Measurements from ENCODE around the gene LAX1. TPM values are rescaled to one million over a fixed set of nuclear protein-coding genes. Genes with fewer than 3 reads are reported as not detected.
A peak's percentile ranks its signal among the peaks of the same experiment; 100 is the strongest.
"Not testable (repeated sequence)": the region's sequence is repeated elsewhere in the genome, so short reads cannot be mapped to it uniquely, and the experiment has no call there.

LAX1 gene
- total RNA-seq, 4 donors from 2014 or later = 0.66 to 3.1 (median 1.6) TPM

- no peaks in the 10 kb centered on the region for H3K27me3 ChIP-seq
- H3K4me3 ChIP-seq = no peak overlapping the region
- H3K4me1 ChIP-seq = peaks cover 0 to 25% (median 10%) of the 10 kb centered on the region in 3 donors
- no peaks in the 10 kb centered on the region for H3K9me3 ChIP-seq
- TF ChIP-seq POLR2A (IDR thresholded peaks at IDR 0.05) (no peak), CTCF (IDR thresholded peaks at IDR 0.05) (no peak), POLR2AphosphoS5 (IDR thresholded peaks at IDR 0.05) (no peak), EP300 (IDR thresholded peaks at IDR 0.05) (no peak)
- peak; percentile 89 for ATAC-seq
- H3K27ac ChIP-seq = peak overlapping the region in 3 of 4 donors; percentile 46 to 73 (median 64)
- H3K36me3 ChIP-seq = peaks cover 0 to 26% of the 10 kb centered on the region in 2 donors
- 13 to 32% methylated on average over 2 to 7 of the region's 10 CpGs for WGBS, 2 donors (ENCODE audit: low coverage in 1 of 2)
Observed at GRCh38 chr1:203744075-203744972, 20.7 kb upstream of the LAX1 start.

- Histone ChIP-seq H3K9me3 (no peaks in the 10 kb centered on the region), H3K27ac (no peak overlapping the region), H3K27me3 (no peaks in the 10 kb centered on the region), H3K4me3 (no peak overlapping the region), H3K4me1 (peaks cover 0 to 28% (median 10%) of the 10 kb centered on the region in 3 donors), H3K36me3 (peaks cover 0 to 6% of the 10 kb centered on the region in 2 donors)
- no peak for TF ChIP-seq POLR2A (IDR thresholded peaks at IDR 0.05)
- TF ChIP-seq POLR2AphosphoS5 (IDR thresholded peaks at IDR 0.05) = no peak
- TF ChIP-seq EP300 (IDR thresholded peaks at IDR 0.05) = no peak
- no peak for ATAC-seq
- 89 to 98% methylated on average over 6 of the region's 6 CpGs for WGBS, 2 donors (ENCODE audit: low coverage in 1 of 2)
Observed at GRCh38 chr1:203746281-203746680, 18.7 kb upstream of the LAX1 start.

- H3K27ac ChIP-seq = no peak overlapping the region
- no peaks in the 10 kb centered on the region for H3K36me3 ChIP-seq
- no peaks in the 10 kb centered on the region for H3K27me3 ChIP-seq
- H3K9me3 ChIP-seq = no peaks in the 10 kb centered on the region
- no peak for ATAC-seq
- H3K4me3 ChIP-seq = no peak overlapping the region
- WGBS, 2 donors (ENCODE audit: low coverage in 1 of 2) = 68 to 72% methylated on average over 3 of the region's 3 CpGs
- peaks cover 0 to 3% (median 0%) of the 10 kb centered on the region in 3 donors for H3K4me1 ChIP-seq
- TF ChIP-seq CTCF (IDR thresholded peaks at IDR 0.05) (no peak), EP300 (IDR thresholded peaks at IDR 0.05) (no peak), POLR2A (IDR thresholded peaks at IDR 0.05) (no peak), POLR2AphosphoS5 (IDR thresholded peaks at IDR 0.05) (no peak)
Observed at GRCh38 chr1:203751051-203751450, 13.9 kb upstream of the LAX1 start.

GRCh38 chr1:203751618-203752361 lies 13.2 kb upstream of the LAX1 start:
- H3K4me3 ChIP-seq, H3K27me3 ChIP-seq, H3K9me3 ChIP-seq, ATAC-seq, H3K36me3 ChIP-seq, H3K4me1 ChIP-seq, H3K27ac ChIP-seq: not testable (repeated sequence)
- 100% methylated on average over 3 to 4 of the region's 5 CpGs for WGBS, 2 donors (ENCODE audit: low coverage in 1 of 2)

- Histone ChIP-seq H3K36me3 (no peaks in the 10 kb centered on the region), H3K4me1 (peaks cover 0 to 3% (median 0%) of the 10 kb centered on the region in 3 donors), H3K27ac (no peak overlapping the region), H3K27me3 (no peaks in the 10 kb centered on the region), H3K4me3 (no peak overlapping the region), H3K9me3 (no peaks in the 10 kb centered on the region)
- ATAC-seq = no peak
- no peak for TF ChIP-seq POLR2A (IDR thresholded peaks at IDR 0.05)
- TF ChIP-seq EP300 (IDR thresholded peaks at IDR 0.05) = no peak
- TF ChIP-seq CTCF (IDR thresholded peaks at IDR 0.05) = no peak
- TF ChIP-seq POLR2AphosphoS5 (IDR thresholded peaks at IDR 0.05) = no peak
- 86 to 89% methylated on average over 4 of the region's 4 CpGs for WGBS, 2 donors (ENCODE audit: low coverage in 1 of 2)
Observed at GRCh38 chr1:203754455-203754864, 10.5 kb upstream of the LAX1 start.

Data from gastroesophageal sphincter (tissue), 4 donors.